ENCODE data around the gene AKNA.

The AKNA gene

GRCh38 chr9:114341152-114341830 is 46.5 kb downstream of the AKNA start:
- Histone ChIP-seq H3K4me3 (ENCODE audit: low read depth, low read length) (no peak overlapping the region), H3K27me3 (no peaks in the 10 kb centered on the region), H3K36me3 (no peaks in the 10 kb centered on the region), H3K9me3 (no peaks in the 10 kb centered on the region; the same call in 1 of the 2 replicates), H3K4me1 (no peaks in the 10 kb centered on the region; the same call in 1 of the 2 replicates)
- no peak for DNase-seq
- TF ChIP-seq CTCF (IDR thresholded peaks at IDR 0.05; ENCODE audit: low read depth, low read length): no peak

GRCh38 chr9:114339130-114339908 is 48.5 kb downstream of the AKNA start:
- Histone ChIP-seq H3K9me3 (no peaks in the 10 kb centered on the region; the same call in 1 of the 2 replicates), H3K4me1 (no peaks in the 10 kb centered on the region; the same call in 1 of the 2 replicates), H3K4me3 (ENCODE audit: low read depth, low read length) (no peak overlapping the region), H3K36me3 (no peaks in the 10 kb centered on the region), H3K27me3 (no peaks in the 10 kb centered on the region)
- peak; percentile 72 for DNase-seq
- peak; percentile 98 for TF ChIP-seq CTCF (IDR thresholded peaks at IDR 0.05; ENCODE audit: low read depth, low read length)

GRCh38 chr9:114338187-114338586 is 49.6 kb downstream of the AKNA start:
- no peak for DNase-seq
- Histone ChIP-seq H3K4me1 (no peaks in the 10 kb centered on the region), H3K9me3 (no peaks in the 10 kb centered on the region; the same call in 1 of the 2 replicates), H3K27me3 (no peaks in the 10 kb centered on the region), H3K4me3 (ENCODE audit: low read depth, low read length) (no peak overlapping the region), H3K36me3 (no peaks in the 10 kb centered on the region)
- TF ChIP-seq CTCF (IDR thresholded peaks at IDR 0.05; ENCODE audit: low read depth, low read length): no peak

GRCh38 chr9:114336699-114337395 is 50.9 kb downstream of the AKNA start:
- H3K9me3 ChIP-seq: no peaks in the 10 kb centered on the region; the same call in 1 of the 2 replicates
- no peak overlapping the region for H3K4me3 ChIP-seq (ENCODE audit: low read depth, low read length)
- no peaks in the 10 kb centered on the region for H3K27me3 ChIP-seq
- no peak for TF ChIP-seq CTCF (IDR thresholded peaks at IDR 0.05; ENCODE audit: low read depth, low read length)
- H3K4me1 ChIP-seq: no peaks in the 10 kb centered on the region
- no peaks in the 10 kb centered on the region for H3K36me3 ChIP-seq
- DNase-seq: no peak

GRCh38 chr9:114336157-114336556 is 51.6 kb downstream of the AKNA start:
- no peak for TF ChIP-seq CTCF (IDR thresholded peaks at IDR 0.05; ENCODE audit: low read depth, low read length)
- no peak for DNase-seq
- Histone ChIP-seq H3K4me1 (no peaks in the 10 kb centered on the region), H3K36me3 (no peaks in the 10 kb centered on the region), H3K9me3 (no peaks in the 10 kb centered on the region; the same call in 1 of the 2 replicates), H3K27me3 (no peaks in the 10 kb centered on the region), H3K4me3 (ENCODE audit: low read depth, low read length) (no peak overlapping the region)

Measured in BE2C (cell line).